Fibroblast of villous mesenchyme (primary cell): ENCODE data around the gene TIAM2. TPM values are rescaled to one million over a fixed set of nuclear protein-coding genes. Genes with fewer than 3 reads are reported as not detected.
A peak's percentile ranks its signal among the peaks of the same experiment; 100 is the strongest.

Experiments
- DNase-seq: peaks from one replicate; pipeline ENCODE4 v3.0.0-alpha.2; 2010; ENCODE audit warnings: low read depth
- H3K4me3 ChIP-seq: 2 replicates; pipeline ENCODE4 v1.5.1; 2011; ENCODE audit warnings: low read depth, mild to moderate bottlenecking, low read length
- total RNA-seq: library from RNA; depleted of rRNA; stranded (reverse); fragments of >200 nt; gene quantifications from 2 replicates; pipeline ENCODE4 v1.2.3, GENCODE V29; 2012
- TF ChIP-seq, protein P1 (sequence below): IDR thresholded peaks from 2 replicates; pipeline ENCODE4 v1.5.1; 2012; ENCODE audit warnings: low read depth, mild to moderate bottlenecking, low read length; ENCODE audit not compliant: insufficient read depth

TIAM2 gene
- total RNA-seq, 1 donor: 8.6 TPM

DNA sequence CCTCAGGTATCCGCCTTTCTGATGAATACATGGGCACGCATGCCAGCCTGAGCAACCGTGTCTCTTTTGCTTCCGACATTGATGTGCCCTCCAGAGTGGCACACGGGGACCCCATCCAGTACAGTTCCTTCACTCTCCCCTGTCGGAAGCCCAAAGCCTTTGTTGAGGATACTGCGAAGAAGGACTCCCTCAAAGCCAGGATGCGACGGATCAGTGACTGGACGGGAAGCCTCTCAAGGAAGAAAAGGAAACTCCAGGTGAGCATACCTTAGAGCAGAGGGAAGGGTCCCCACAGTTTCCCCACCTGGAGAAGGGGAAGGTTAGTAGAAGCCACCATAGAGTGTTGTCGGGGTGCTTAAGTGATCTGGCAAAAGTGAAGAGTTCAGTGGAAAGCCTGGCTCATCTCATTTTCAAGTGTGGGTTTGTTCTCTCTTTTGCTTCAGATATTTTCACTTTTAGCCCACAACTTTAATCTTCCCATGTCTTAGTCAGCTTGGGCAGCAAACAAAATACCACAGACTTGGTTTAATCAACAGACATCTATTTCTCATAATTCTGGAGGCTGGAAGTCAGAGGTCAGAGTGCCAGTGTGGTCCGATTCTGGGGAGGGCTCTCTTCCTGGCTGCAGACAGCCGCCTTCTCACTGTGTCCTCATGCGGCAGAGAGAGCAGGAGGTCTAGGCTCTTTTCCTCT lies 135.2 kb downstream of the TIAM2 start:
- TF ChIP-seq, protein P1, sequence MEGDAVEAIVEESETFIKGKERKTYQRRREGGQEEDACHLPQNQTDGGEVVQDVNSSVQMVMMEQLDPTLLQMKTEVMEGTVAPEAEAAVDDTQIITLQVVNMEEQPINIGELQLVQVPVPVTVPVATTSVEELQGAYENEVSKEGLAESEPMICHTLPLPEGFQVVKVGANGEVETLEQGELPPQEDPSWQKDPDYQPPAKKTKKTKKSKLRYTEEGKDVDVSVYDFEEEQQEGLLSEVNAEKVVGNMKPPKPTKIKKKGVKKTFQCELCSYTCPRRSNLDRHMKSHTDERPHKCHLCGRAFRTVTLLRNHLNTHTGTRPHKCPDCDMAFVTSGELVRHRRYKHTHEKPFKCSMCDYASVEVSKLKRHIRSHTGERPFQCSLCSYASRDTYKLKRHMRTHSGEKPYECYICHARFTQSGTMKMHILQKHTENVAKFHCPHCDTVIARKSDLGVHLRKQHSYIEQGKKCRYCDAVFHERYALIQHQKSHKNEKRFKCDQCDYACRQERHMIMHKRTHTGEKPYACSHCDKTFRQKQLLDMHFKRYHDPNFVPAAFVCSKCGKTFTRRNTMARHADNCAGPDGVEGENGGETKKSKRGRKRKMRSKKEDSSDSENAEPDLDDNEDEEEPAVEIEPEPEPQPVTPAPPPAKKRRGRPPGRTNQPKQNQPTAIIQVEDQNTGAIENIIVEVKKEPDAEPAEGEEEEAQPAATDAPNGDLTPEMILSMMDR: no peak
- no peak for DNase-seq
- no peak overlapping the region for H3K4me3 ChIP-seq

DNA sequence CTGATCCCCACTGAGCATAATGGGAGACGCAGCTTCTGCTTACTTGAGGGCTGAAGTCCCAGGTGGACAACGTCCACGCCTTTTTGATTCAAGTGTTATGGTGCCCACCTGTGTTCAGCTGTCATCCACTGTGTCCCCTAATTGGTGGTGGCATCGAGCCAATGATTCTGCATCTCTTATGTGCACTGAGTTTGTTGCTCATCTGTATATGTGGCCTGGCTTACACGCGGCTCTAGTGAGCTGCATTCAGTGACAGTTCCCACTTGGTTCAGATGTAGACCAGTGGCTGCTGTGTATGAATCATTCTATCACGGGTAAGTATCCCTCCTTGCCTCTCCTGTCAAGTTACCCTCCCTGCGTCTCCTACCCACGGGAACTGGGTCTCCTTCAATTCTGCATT lies 137.5 kb downstream of the TIAM2 start:
- DNase-seq: no peak
- TF ChIP-seq, protein P1: no peak
- no peak overlapping the region for H3K4me3 ChIP-seq

DNA sequence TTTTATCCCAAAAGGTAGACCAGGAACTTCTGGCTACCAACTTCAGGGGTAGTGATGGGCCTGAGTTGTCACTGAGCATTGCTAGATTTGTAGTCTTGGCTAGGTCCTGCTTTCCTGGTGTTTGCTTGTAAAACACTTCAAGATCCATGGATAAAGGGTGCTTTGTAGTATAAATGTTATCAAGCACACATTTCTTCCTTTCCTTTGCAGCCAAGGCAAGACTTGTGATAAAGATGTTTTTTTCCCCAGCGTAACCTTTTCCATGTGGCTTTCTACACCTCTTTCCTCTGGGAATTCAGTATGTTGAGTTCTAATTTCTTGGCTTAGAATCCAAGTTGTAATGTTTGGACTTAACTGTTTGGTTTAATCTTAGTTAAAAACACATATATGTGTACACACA lies 145.9 kb downstream of the TIAM2 start:
- no peak overlapping the region for H3K4me3 ChIP-seq
- TF ChIP-seq, protein P1: no peak

DNA sequence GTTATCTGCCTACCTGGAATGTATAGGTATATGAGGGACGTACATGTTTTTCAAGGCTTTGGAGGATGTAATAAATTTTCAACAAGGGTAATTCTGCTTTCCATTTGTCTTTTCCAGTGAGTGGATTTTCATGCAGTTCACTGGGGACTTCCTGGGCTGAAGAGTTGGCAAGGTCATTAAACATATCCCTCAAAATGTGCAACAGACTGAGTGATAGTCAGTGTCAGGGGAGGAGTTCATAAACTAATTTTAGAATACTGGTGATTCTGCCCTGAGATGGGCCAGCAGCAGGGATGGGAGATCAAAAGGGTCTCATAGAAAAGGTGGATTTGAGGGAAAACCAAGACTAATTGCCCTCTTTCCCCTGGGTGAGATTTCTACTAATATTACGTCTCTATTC lies 146.4 kb downstream of the TIAM2 start:
- DNase-seq: no peak
- no peak overlapping the region for H3K4me3 ChIP-seq
- TF ChIP-seq, protein P1: no peak

More for the DNA sequence above, 145.9 kb downstream of the TIAM2 start:
- DNase-seq: no peak

DNA sequence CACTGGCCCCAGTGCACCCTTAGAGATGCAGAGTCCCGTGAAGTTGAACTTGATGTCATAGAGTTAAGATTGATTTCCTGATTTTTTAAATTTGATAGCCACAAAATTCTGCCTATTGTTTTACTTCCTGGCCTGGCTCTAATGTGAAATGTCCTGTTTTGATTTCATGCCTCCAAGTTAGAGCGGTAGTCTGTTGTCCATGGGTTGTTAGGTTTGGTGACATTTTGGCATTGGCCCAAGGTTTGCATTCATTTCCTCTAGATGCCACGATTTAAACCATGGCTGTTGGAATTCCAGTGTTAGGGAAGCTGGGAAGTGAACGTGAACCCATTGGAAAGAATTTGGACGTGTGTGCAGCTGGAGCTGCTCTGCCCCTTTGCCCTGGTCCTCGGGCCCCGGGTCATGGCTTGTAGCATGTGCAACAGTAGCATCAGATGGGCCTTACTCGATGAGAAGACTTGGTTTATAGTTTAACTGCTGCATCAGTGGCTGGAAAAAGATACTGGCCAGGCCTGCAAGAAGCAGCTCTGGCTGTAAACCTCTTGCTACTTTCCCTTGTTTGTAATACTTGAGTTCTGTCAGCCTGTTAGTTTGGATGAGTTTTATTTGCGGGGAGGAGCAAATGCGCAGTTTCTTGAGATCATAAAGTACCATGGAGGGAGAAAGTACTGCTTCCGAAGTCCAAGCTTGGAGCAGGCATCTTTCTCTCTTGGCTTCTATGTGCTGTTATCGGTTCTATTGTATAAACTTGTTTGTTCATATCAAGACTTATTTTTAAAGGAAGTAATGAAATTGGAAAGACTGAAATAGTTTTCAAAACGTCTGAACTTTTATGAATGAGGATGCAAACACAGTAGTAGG lies 147.3 kb downstream of the TIAM2 start:
- TF ChIP-seq, protein P1: no peak
- H3K4me3 ChIP-seq: peak overlapping the region; percentile 27
- DNase-seq: peak; percentile 85

DNA sequence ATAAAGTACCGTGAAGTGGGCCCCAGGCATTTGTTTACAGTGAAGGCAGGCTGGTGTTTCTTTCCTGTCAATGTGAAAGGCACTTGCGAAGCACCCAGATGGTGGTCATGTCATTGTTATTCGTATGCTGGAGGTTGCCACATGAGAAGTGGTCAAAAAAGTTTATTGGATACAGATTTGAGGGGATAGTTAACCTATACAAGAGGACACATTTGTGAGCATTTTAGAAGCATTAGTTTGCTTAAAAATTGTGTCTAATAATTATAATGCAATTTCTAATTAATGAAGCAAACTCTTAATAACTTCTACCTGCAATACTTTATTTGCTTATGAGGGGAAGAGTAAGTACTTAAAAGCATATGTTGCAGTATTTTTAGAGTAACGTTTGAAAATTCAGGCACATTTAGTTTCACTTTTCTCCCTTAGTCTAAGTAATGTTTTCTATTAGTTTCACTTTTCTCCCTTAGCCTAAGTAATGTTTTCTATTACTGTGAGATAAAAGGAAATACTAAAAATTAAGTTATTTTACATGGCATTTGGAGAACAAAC lies 148.0 kb downstream of the TIAM2 start:
- TF ChIP-seq, protein P1: no peak
- peak overlapping the region; percentile 27 for H3K4me3 ChIP-seq
- DNase-seq: peak; percentile 76
